GM12878 (cell line): ENCODE measurements around the gene SLC5A1. TPM values are rescaled to one million over a fixed set of nuclear protein-coding genes. Genes with fewer than 3 reads are reported as not detected.

ENCODE experiments used
- ATAC-seq: fragments of 200-7000 bp; cut with Tn5 transposase; 3 replicates; pipeline ENCODE4 v1.9.1; 2020; ENCODE audit warnings: mild to moderate bottlenecking, moderate library complexity
- BruUV-seq: library from RNA; stranded (reverse); fragments of 400-500 nt; replicated peaks from 2 replicates; lab custom pipeline; 2021; lab: Mats Ljungman, UMichigan
- CTCF ChIA-PET: fragments of 300-600 bp; sonication (Branson Sonifier 250); formaldehyde crosslinking; extraction: SDS; loops from one replicate; lab custom pipeline; 2021; ENCODE audit warnings: inconsistent platforms; lab: Yijun Ruan, JAX
- POLR2A ChIA-PET: fragments of 350-600 bp; formaldehyde crosslinking; extraction: SDS; loops from one replicate; lab custom pipeline; 2021; ENCODE audit warnings: inconsistent platforms; lab: Charles Lee
- RAD21 ChIA-PET: fragments of 300-600 bp; sonication (Branson Sonifier 250); formaldehyde crosslinking; loops from one replicate; lab custom pipeline; 2023; ENCODE audit warnings: antibody characterized with exemption; ENCODE audit not compliant: unreplicated experiment; lab: Charles Lee
- SMC1A ChIA-PET: fragments of 300-600 bp; sonication (Branson Sonifier 250); formaldehyde crosslinking; loops from one replicate; lab custom pipeline; 2023; ENCODE audit not compliant: unreplicated experiment, uncharacterized antibody; lab: Charles Lee
- DNase-seq: peaks from one replicate; pipeline ENCODE4 v3.0.0-alpha.2; 2011; ENCODE audit warnings: low read depth, low spot score
- FAIRE-seq: peaks from 3 replicates; lab custom pipeline; 2011; peaks lifted over from hg19 to GRCh38; lab: Jason Lieb, UNC
- H2AFZ ChIP-seq: 2 replicates; pipeline ENCODE4 v1.6.0; 2011; ENCODE audit warnings: low read depth, low read length, control low read depth; ENCODE audit not compliant: control insufficient read depth
- H3K27ac ChIP-seq: 2 replicates; pipeline ENCODE4 v1.5.1; 2011; ENCODE audit warnings: control low read depth; ENCODE audit not compliant: control insufficient read depth, insufficient read depth
- H3K27me3 ChIP-seq, 2 experiments: replicated peaks in 1 of 2; 2 replicates each; pipeline versions ENCODE4 v1.6.0 to v1.6.1; 2011; ENCODE audit warnings: low read length in 1 of 2; ENCODE audit not compliant: control insufficient read depth in 2 of 2, insufficient read depth in 2 of 2
- H3K36me3 ChIP-seq, 2 experiments: 2 replicates each; pipeline ENCODE4 v1.5.1; 2011; ENCODE audit warnings: low read length in 1 of 2; ENCODE audit not compliant: control insufficient read depth in 2 of 2, insufficient read depth in 2 of 2
- H3K4me1 ChIP-seq: 2 replicates; pipeline ENCODE4 v1.6.1; 2011; ENCODE audit warnings: mild to moderate bottlenecking, low read length, moderate library complexity, mixed read lengths; ENCODE audit not compliant: control insufficient read depth, insufficient read depth
- H3K4me2 ChIP-seq: 2 replicates; pipeline ENCODE4 v1.6.0; 2011; ENCODE audit warnings: control low read depth; ENCODE audit not compliant: control insufficient read depth, insufficient read depth
- H3K4me3 ChIP-seq: fragments of 200-600 bp; sonication (generic); 2 replicates; pipeline ENCODE4 v1.5.1; 2016
- H3K79me2 ChIP-seq: 2 replicates; pipeline ENCODE4 v1.6.0; 2011; ENCODE audit warnings: low read length; ENCODE audit not compliant: control insufficient read depth, insufficient read depth
- H3K9ac ChIP-seq: 2 replicates; pipeline ENCODE4 v1.8.0; 2011; ENCODE audit warnings: low read length, control low read depth, mixed read lengths; ENCODE audit not compliant: control insufficient read depth, insufficient read depth
- H3K9me3 ChIP-seq: replicated peaks from 3 replicates; pipeline ENCODE4 v1.5.1; 2011; ENCODE audit warnings: mild to moderate bottlenecking, low read length; ENCODE audit not compliant: control insufficient read depth, insufficient read depth
- H4K20me1 ChIP-seq: 2 replicates; pipeline ENCODE4 v1.6.0; 2011; ENCODE audit not compliant: control insufficient read depth, insufficient read depth
- BHLHE40 ChIP-seq, 2 experiments: fragments of 450-650 bp in 1 of 2; IDR thresholded peaks; 2 replicates each; pipeline ENCODE4 v1.6.1; 2011 to 2017; ENCODE audit warnings: low read depth in 2 of 2, borderline replicate concordance in 1 of 2, improper control_type of control experiment in 1 of 2, low read length in 1 of 2, mild to moderate bottlenecking in 1 of 2
- BRCA1 ChIP-seq: IDR thresholded peaks from 2 replicates; pipeline ENCODE4 v1.6.1; 2011; ENCODE audit warnings: low read depth, low read length, improper control_type of control experiment
- CBX3 ChIP-seq: fragments of 200-600 bp; sonication (generic); IDR thresholded peaks from 2 replicates; pipeline ENCODE4 v1.6.1; 2016; ENCODE audit warnings: low read depth, borderline replicate concordance
- FOXM1 ChIP-seq: IDR thresholded peaks from 2 replicates; pipeline ENCODE4 v1.6.1; 2012; ENCODE audit warnings: low read depth, mild to moderate bottlenecking, inconsistent platforms, low read length, moderate library complexity
- LARP7 ChIP-seq: fragments of 450-650 bp; IDR thresholded peaks from 2 replicates; pipeline ENCODE4 v1.6.1; 2017; ENCODE audit warnings: mild to moderate bottlenecking
- WGBS: methylation state at CpG from one replicate; pipeline ENCODE4 v1.1.6; 2016; ENCODE audit warnings: low lambda C conversion rate; ENCODE audit not compliant: insufficient replicate concordance, insufficient coverage; ENCODE audit errors: missing lambda C conversion rate; 5-methylcytosine and 5-hydroxymethylcytosine counted together
- in situ Hi-C: fragments of 300-500 bp; cut with MboI; formaldehyde crosslinking; loops from 9 replicates; pipeline ENCODE4 v1.14.3; 2018; ENCODE audit warnings: mixed read lengths
- intact Hi-C: fragments of 100-400 bp; cut with micrococcal nuclease; formaldehyde crosslinking; loops from one replicate; pipeline ENCODE4 v1.14.2; 2022; ENCODE audit not compliant: unreplicated experiment
- polyA plus RNA-seq, 11 experiments: library from polyadenylated mRNA; depleted of rRNA in 4 of 11; unstranded in 6 of 11; stranded (reverse) in 5 of 11; fragments of >200 nt; fragmentation: Nextera tagmentation in 4 of 11; fragmentation: Illumina TruSeq in 1 of 11; extraction: Ambion mirVana in 4 of 11; extraction: Trizol in 1 of 11; gene quantifications; 1 replicate in 1 of 11; 2 replicates in 10 of 11; pipeline versions ENCODE4 v1.2.1 to v1.2.3, GENCODE V29; 2011 to 2016; ENCODE audit warnings: inconsistent platforms in 2 of 11, missing spikeins in 2 of 11, low read depth in 1 of 11
- total RNA-seq, 4 experiments: library from RNA; depleted of rRNA in 3 of 4; stranded (reverse); fragments of >200 nt in 3 of 4; fragmentation: Illumina TruSeq in 1 of 4; extraction: Trizol in 1 of 4; gene quantifications; 2 replicates each; pipeline versions ENCODE4 v1.2.1 to v1.2.3, GENCODE V29; 2013 to 2021
- TF ChIP-seq, protein P1 (sequence below): fragments of 450-650 bp; IDR thresholded peaks from 2 replicates; pipeline ENCODE4 v1.6.1; 2018; ENCODE audit warnings: borderline replicate concordance, mild to moderate bottlenecking; ENCODE audit not compliant: partially characterized antibody
- TF ChIP-seq, protein P2 (sequence below): fragments of 450-650 bp; IDR thresholded peaks from 2 replicates; pipeline ENCODE4 v1.6.1; 2018; ENCODE audit warnings: mild to moderate bottlenecking, low read depth, moderate library complexity; ENCODE audit not compliant: partially characterized antibody
- TF ChIP-seq, protein P3 (sequence below): fragments of 450-650 bp; IDR thresholded peaks from 2 replicates; pipeline ENCODE4 v1.6.1; 2016; ENCODE audit warnings: mild to moderate bottlenecking, moderate library complexity, borderline replicate concordance
- TF ChIP-seq, protein P4 (sequence below): fragments of 450-650 bp; IDR thresholded peaks from 2 replicates; pipeline ENCODE4 v1.6.1; 2016; ENCODE audit warnings: mild to moderate bottlenecking
- TF ChIP-seq, protein P5 (sequence below): fragments of 450-650 bp; conservative IDR thresholded peaks from 2 replicates; pipeline ENCODE4 v1.6.1; 2017; ENCODE audit warnings: mild to moderate bottlenecking, moderate library complexity

The SLC5A1 gene
- total and polyA plus RNA-seq, 10 of the 15 experiments (the other 5 are each of a cell fraction or from before 2014, with no cell fraction given), result 0.01 TPM; not detected in 9

DNA sequence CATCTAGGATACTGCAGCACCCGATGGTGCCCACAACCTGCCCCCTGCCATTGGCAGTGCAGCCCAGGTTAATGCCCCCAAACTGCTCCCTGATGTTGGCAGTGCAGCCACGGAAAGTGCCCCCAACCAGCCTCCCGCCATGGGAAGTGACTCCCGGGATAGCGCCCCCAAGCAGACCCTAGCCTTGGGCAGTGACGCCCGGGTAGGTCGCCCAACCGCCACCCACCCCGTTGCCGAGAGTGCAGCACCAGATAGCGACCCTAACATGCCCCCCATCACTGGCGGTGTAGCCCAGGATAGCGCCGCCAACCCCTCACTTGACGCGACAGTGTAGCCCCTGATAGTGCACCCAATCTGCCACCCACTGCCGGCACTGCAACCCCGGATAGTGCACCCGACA, 77.5 kb downstream of the SLC5A1 start:
- H3K4me1 ChIP-seq, result no peaks in the 10 kb centered on the region
- ChIA-PET POLR2A (no interaction called here), CTCF (no interaction called here), SMC1A (interaction anchor here (0.7 kb wide), 1 partner anchor 1083 kb away, joined by 3 read pairs; no protein-coding TSS in a partner anchor), RAD21 (no interaction called here)
- FAIRE-seq, result no peak
- H3K4me3 ChIP-seq, result no peak overlapping the region
- H3K27ac ChIP-seq, result no peak overlapping the region
- H3K4me2 ChIP-seq, result no peak overlapping the region
- H3K36me3 ChIP-seq, result no peaks in the 10 kb centered on the region
- BruUV-seq, result no TSS peak
- ATAC-seq, result no peak
- no peaks in the 10 kb centered on the region for H3K79me2 ChIP-seq
- no peaks in the 10 kb centered on the region for H4K20me1 ChIP-seq
- 68% methylated on average over 18 of the region's 20 CpGs for WGBS
- no peak overlapping the region for H2AFZ ChIP-seq
- H3K9ac ChIP-seq, result no peak overlapping the region
- no peaks in the 10 kb centered on the region for H3K9me3 ChIP-seq
- no peak for DNase-seq
- intact Hi-C loops (no loop called here), in situ Hi-C loops (no loop called here)
- no peaks in the 10 kb centered on the region for H3K27me3 ChIP-seq
- TF ChIP-seq BHLHE40 (IDR thresholded peaks at IDR 0.05; ENCODE audit: borderline replicate concordance in 1 of 2, low read depth in 2 of 2, low read length in 1 of 2) (no peak), CBX3 (no peak), BRCA1 (no peak), FOXM1 (no peak), LARP7 (no peak)
- TF ChIP-seq, protein P1, sequence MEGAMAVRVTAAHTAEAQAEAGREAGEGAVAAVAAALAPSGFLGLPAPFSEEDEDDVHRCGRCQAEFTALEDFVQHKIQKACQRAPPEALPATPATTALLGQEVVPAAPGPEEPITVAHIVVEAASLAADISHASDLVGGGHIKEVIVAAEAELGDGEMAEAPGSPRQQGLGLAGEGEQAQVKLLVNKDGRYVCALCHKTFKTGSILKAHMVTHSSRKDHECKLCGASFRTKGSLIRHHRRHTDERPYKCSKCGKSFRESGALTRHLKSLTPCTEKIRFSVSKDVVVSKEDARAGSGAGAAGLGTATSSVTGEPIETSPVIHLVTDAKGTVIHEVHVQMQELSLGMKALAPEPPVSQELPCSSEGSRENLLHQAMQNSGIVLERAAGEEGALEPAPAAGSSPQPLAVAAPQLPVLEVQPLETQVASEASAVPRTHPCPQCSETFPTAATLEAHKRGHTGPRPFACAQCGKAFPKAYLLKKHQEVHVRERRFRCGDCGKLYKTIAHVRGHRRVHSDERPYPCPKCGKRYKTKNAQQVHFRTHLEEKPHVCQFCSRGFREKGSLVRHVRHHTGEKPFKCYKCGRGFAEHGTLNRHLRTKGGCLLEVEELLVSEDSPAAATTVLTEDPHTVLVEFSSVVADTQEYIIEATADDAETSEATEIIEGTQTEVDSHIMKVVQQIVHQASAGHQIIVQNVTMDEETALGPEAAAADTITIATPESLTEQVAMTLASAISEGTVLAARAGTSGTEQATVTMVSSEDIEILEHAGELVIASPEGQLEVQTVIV, result no peak
- TF ChIP-seq, protein P2, sequence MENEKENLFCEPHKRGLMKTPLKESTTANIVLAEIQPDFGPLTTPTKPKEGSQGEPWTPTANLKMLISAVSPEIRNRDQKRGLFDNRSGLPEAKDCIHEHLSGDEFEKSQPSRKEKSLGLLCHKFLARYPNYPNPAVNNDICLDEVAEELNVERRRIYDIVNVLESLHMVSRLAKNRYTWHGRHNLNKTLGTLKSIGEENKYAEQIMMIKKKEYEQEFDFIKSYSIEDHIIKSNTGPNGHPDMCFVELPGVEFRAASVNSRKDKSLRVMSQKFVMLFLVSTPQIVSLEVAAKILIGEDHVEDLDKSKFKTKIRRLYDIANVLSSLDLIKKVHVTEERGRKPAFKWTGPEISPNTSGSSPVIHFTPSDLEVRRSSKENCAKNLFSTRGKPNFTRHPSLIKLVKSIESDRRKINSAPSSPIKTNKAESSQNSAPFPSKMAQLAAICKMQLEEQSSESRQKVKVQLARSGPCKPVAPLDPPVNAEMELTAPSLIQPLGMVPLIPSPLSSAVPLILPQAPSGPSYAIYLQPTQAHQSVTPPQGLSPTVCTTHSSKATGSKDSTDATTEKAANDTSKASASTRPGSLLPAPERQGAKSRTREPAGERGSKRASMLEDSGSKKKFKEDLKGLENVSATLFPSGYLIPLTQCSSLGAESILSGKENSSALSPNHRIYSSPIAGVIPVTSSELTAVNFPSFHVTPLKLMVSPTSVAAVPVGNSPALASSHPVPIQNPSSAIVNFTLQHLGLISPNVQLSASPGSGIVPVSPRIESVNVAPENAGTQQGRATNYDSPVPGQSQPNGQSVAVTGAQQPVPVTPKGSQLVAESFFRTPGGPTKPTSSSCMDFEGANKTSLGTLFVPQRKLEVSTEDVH, result no peak
- TF ChIP-seq, protein P3, sequence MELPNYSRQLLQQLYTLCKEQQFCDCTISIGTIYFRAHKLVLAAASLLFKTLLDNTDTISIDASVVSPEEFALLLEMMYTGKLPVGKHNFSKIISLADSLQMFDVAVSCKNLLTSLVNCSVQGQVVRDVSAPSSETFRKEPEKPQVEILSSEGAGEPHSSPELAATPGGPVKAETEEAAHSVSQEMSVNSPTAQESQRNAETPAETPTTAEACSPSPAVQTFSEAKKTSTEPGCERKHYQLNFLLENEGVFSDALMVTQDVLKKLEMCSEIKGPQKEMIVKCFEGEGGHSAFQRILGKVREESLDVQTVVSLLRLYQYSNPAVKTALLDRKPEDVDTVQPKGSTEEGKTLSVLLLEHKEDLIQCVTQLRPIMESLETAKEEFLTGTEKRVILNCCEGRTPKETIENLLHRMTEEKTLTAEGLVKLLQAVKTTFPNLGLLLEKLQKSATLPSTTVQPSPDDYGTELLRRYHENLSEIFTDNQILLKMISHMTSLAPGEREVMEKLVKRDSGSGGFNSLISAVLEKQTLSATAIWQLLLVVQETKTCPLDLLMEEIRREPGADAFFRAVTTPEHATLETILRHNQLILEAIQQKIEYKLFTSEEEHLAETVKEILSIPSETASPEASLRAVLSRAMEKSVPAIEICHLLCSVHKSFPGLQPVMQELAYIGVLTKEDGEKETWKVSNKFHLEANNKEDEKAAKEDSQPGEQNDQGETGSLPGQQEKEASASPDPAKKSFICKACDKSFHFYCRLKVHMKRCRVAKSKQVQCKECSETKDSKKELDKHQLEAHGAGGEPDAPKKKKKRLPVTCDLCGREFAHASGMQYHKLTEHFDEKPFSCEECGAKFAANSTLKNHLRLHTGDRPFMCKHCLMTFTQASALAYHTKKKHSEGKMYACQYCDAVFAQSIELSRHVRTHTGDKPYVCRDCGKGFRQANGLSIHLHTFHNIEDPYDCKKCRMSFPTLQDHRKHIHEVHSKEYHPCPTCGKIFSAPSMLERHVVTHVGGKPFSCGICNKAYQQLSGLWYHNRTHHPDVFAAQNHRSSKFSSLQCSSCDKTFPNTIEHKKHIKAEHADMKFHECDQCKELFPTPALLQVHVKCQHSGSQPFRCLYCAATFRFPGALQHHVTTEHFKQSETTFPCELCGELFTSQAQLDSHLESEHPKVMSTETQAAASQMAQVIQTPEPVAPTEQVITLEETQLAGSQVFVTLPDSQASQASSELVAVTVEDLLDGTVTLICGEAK, result no peak
- TF ChIP-seq, protein P4, sequence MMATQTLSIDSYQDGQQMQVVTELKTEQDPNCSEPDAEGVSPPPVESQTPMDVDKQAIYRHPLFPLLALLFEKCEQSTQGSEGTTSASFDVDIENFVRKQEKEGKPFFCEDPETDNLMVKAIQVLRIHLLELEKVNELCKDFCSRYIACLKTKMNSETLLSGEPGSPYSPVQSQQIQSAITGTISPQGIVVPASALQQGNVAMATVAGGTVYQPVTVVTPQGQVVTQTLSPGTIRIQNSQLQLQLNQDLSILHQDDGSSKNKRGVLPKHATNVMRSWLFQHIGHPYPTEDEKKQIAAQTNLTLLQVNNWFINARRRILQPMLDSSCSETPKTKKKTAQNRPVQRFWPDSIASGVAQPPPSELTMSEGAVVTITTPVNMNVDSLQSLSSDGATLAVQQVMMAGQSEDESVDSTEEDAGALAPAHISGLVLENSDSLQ, result no peak
- TF ChIP-seq, protein P5, sequence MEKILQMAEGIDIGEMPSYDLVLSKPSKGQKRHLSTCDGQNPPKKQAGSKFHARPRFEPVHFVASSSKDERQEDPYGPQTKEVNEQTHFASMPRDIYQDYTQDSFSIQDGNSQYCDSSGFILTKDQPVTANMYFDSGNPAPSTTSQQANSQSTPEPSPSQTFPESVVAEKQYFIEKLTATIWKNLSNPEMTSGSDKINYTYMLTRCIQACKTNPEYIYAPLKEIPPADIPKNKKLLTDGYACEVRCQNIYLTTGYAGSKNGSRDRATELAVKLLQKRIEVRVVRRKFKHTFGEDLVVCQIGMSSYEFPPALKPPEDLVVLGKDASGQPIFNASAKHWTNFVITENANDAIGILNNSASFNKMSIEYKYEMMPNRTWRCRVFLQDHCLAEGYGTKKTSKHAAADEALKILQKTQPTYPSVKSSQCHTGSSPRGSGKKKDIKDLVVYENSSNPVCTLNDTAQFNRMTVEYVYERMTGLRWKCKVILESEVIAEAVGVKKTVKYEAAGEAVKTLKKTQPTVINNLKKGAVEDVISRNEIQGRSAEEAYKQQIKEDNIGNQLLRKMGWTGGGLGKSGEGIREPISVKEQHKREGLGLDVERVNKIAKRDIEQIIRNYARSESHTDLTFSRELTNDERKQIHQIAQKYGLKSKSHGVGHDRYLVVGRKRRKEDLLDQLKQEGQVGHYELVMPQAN, result no peak
